Spleen (tissue), 11 donors: ENCODE measurements around the gene DIO3. TPM values are rescaled to one million over a fixed set of nuclear protein-coding genes. Genes with fewer than 3 reads are reported as not detected.

Source experiments
- DNase-seq: peaks from one replicate; pipeline ENCODE4 v3.0.0-alpha.2; 2020
- H3K27ac ChIP-seq, 8 donors: fragments of 200-600 bp; sonication (generic) in 7 of 8; 1 replicate in 4 of 8; 2 replicates in 4 of 8; pipeline versions ENCODE4 v1.5.0 to v1.8.0; 2016 to 2021; ENCODE audit warnings: inconsistent platforms in 4 of 8, mild to moderate bottlenecking in 4 of 8, moderate library complexity in 1 of 8
- H3K27me3 ChIP-seq, 7 donors: fragments of 200-600 bp; sonication (generic) in 6 of 7; replicated peaks in 1 of 7; 1 replicate in 4 of 7; 2 replicates in 3 of 7; pipeline versions ENCODE4 v1.5.0 to v1.8.0; 2016 to 2021; ENCODE audit warnings: inconsistent platforms in 3 of 7, mild to moderate bottlenecking in 1 of 7
- H3K36me3 ChIP-seq, 6 donors: fragments of 200-600 bp; sonication (generic) in 5 of 6; 1 replicate in 4 of 6; 2 replicates in 2 of 6; pipeline versions ENCODE4 v1.5.0 to v1.8.0; 2016 to 2021; ENCODE audit warnings: inconsistent platforms in 2 of 6
- H3K4me1 ChIP-seq, 6 donors: fragments of 200-600 bp; sonication (generic) in 5 of 6; 1 replicate in 3 of 6; 2 replicates in 3 of 6; pipeline versions ENCODE4 v1.5.0 to v1.8.0; 2016 to 2021; ENCODE audit warnings: inconsistent platforms in 3 of 6
- H3K4me3 ChIP-seq, 8 donors: fragments of 200-600 bp; sonication (generic) in 7 of 8; 1 replicate in 4 of 8; 2 replicates in 4 of 8; pipeline versions ENCODE4 v1.5.0 to v1.8.0; 2016 to 2021; ENCODE audit warnings: inconsistent platforms in 4 of 8, mild to moderate bottlenecking in 4 of 8, moderate library complexity in 2 of 8
- H3K9me3 ChIP-seq, 8 donors: fragments of 200-600 bp; sonication (generic) in 7 of 8; 1 replicate in 4 of 8; 2 replicates in 4 of 8; pipeline versions ENCODE4 v1.5.0 to v1.8.0; 2016 to 2021; ENCODE audit warnings: inconsistent platforms in 4 of 8
- CTCF ChIP-seq, 11 experiments: fragments of 200-600 bp in 7 of 11; fragments of 450-650 bp in 4 of 11; sonication (generic) in 4 of 11; IDR thresholded peaks in 8 of 11; conservative IDR thresholded peaks in 3 of 11; 1 replicate in 7 of 11; 2 replicates in 4 of 11; pipeline versions ENCODE4 v1.4.0 to v1.8.0; 2016 to 2021; ENCODE audit warnings: antibody characterized with exemption in 11 of 11, inconsistent platforms in 4 of 11, mild to moderate bottlenecking in 1 of 11
- POLR2A ChIP-seq, 3 donors: fragments of 450-650 bp; IDR thresholded peaks; one replicate each; pipeline ENCODE4 v1.5.1; 2017; ENCODE audit warnings: antibody characterized with exemption in 3 of 3, mild to moderate bottlenecking in 1 of 3
- POLR2AphosphoS5 ChIP-seq, 3 donors: sonication (generic); formaldehyde crosslinking; IDR thresholded peaks; one replicate each; pipeline ENCODE4 v1.5.1; 2017; ENCODE audit warnings: antibody characterized with exemption in 3 of 3
- WGBS, 5 donors: extraction: QIAGEN DNeasy Blood & Tissue Kit in 3 of 5; methylation state at CpG; one replicate each; pipeline versions ENCODE4 v1.1.5 to v1.1.7; 2013 to 2018; 5-methylcytosine and 5-hydroxymethylcytosine counted together
- intact Hi-C: fragments of 100-400 bp; cut with DNase I; formaldehyde crosslinking; loops from one replicate; pipeline ENCODE4 v1.15.0; 2023; ENCODE audit warnings: low total_unique reads
- polyA plus RNA-seq, 3 donors: library from polyadenylated mRNA; stranded (reverse); fragments of 200-250 nt; gene quantifications; one replicate each; pipeline ENCODE4 v1.2.1, GENCODE V29; 2013
- total RNA-seq, 7 donors: library from RNA; depleted of rRNA in 3 of 7; stranded (reverse); fragments of >200 nt in 3 of 7; fragmentation: NEBNext Ultra II Directional in 4 of 7; extraction: Animal tissue kit (Norgen Biotek cat#: 25700) in 4 of 7; gene quantifications; one replicate each; pipeline versions ENCODE4 v1.1.0 to v1.2.1, GENCODE V29; 2016 to 2021
- donor health status: healthy with polysubstance abuse.
- donor health status: DM: no; HTN: no; CAD: no; lungs with moderate emphysema.
- donor health status: DM: no; HTN: no; CAD: no.
- donor health status: Bipolar disorder and iron deficiency.
- donor health status: healthy.
- donor health status: DM: no; HTN: no; CAD: no.
- donor health status: DM: yes; HTN: yes; CAD: no.

DIO3 gene
- total and polyA plus RNA-seq, 10 donors: 0.04 to 1.3 (median 0.37) TPM; not detected in 2

- DNase-seq: peak; percentile 58
Measured at GRCh38 chr14:101563654-101564443, 2.6 kb downstream of the DIO3 start.

GRCh38 chr14:101564444-101564776, 3.1 kb downstream of the DIO3 start:
- 4 to 7% (median 5%) methylated on average over 21 of the region's 21 CpGs for WGBS, 5 donors
- Histone ChIP-seq H3K27me3 (peaks cover 13 to 85% (median 65%) of the 10 kb centered on the region in 7 donors), H3K4me3 (peak overlapping the region in 6 of 8 donors; percentile 9 to 42 (median 19)), H3K4me1 (peaks cover 0 to 37% (median 20%) of the 10 kb centered on the region in 6 donors), H3K36me3 (peaks cover 0 to 8% (median 0%) of the 10 kb centered on the region in 6 donors), H3K9me3 (peaks cover 0 to 31% (median 13%) of the 10 kb centered on the region in 8 donors), H3K27ac (no peak overlapping the region)
- intact Hi-C loops: no loop called here
- DNase-seq: no peak
- TF ChIP-seq CTCF (IDR thresholded peaks at IDR 0.05 in 8 of 11, conservative IDR thresholded peaks at IDR 0.05 in 3 of 11) (no peak), POLR2AphosphoS5 (IDR thresholded peaks at IDR 0.05) (no peak), POLR2A (IDR thresholded peaks at IDR 0.05) (no peak)

More at GRCh38 chr14:101563654-101564443, 2.6 kb downstream of the DIO3 start:
- H3K36me3 ChIP-seq: peaks cover 0 to 8% (median 0%) of the 10 kb centered on the region in 6 donors
- no peak overlapping the region for H3K27ac ChIP-seq
- intact Hi-C loops: no loop called here
- peak overlapping the region in 4 of 8 donors; percentile 9 to 42 (median 15) for H3K4me3 ChIP-seq
- H3K9me3 ChIP-seq: peaks cover 0 to 31% (median 13%) of the 10 kb centered on the region in 8 donors
- peaks cover 13 to 90% (median 71%) of the 10 kb centered on the region in 7 donors for H3K27me3 ChIP-seq
- TF ChIP-seq POLR2AphosphoS5 (IDR thresholded peaks at IDR 0.05): no peak
- no peak for TF ChIP-seq POLR2A (IDR thresholded peaks at IDR 0.05)
- TF ChIP-seq CTCF (IDR thresholded peaks at IDR 0.05 in 8 of 11, conservative IDR thresholded peaks at IDR 0.05 in 3 of 11): no peak
- H3K4me1 ChIP-seq: peaks cover 0 to 39% (median 21%) of the 10 kb centered on the region in 6 donors
- WGBS, 5 donors: 2 to 8% (median 4%) methylated on average over 37 to 54 of the region's 54 CpGs

GRCh38 chr14:101564819-101565698, 3.8 kb downstream of the DIO3 start:
- Histone ChIP-seq H3K4me1 (peaks cover 0 to 30% (median 17%) of the 10 kb centered on the region in 6 donors), H3K27me3 (peaks cover 13 to 85% (median 59%) of the 10 kb centered on the region in 7 donors), H3K27ac (no peak overlapping the region), H3K36me3 (peaks cover 0 to 8% (median 0%) of the 10 kb centered on the region in 6 donors), H3K4me3 (peak overlapping the region in 7 of 8 donors; percentile 8 to 42 (median 11)), H3K9me3 (peaks cover 0 to 31% (median 13%) of the 10 kb centered on the region in 8 donors)
- TF ChIP-seq POLR2A (IDR thresholded peaks at IDR 0.05) (no peak), POLR2AphosphoS5 (IDR thresholded peaks at IDR 0.05) (no peak), CTCF (IDR thresholded peaks at IDR 0.05 in 8 of 11, conservative IDR thresholded peaks at IDR 0.05 in 3 of 11) (no peak)
- no peak for DNase-seq
- WGBS, 5 donors: 4 to 8% (median 5%) methylated on average over 39 to 51 of the region's 51 CpGs
- intact Hi-C loops: no loop called here
